Inflammatory macrophage treated with lipopolysaccharide for 1 hour (primary cell): Measurements from ENCODE around the gene NOB1.
"Not testable (repeated sequence)": the region's sequence is repeated elsewhere in the genome, so short reads cannot be mapped to it uniquely, and the experiment has no call there.

Source experiments
- DNase-seq, 2 donors: peaks; one replicate each; pipeline ENCODE4 v3.0.0-alpha.2; 2020 to 2022

The NOB1 gene

DNA sequence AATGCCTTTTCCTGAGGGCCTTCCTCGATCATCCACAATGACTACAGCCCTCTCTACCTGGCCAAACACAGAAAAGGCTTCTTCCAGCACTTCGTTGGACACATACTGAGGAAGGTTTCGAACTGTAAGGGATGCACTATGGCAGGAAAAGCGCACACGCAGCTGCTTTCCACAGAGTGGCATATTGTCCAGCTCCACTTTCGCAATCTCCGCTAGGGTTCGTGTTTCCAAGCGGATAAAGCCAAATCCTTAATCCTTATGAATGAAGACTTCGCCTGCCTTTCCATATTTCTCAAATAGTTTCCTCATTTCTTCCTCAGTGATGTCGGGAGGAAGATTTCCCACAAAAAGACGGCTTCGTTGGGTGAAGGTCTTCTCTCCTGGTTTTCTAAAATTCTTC lies 2.6 kb upstream of the NOB1 start:
- DNase-seq: not testable (repeated sequence)

DNA sequence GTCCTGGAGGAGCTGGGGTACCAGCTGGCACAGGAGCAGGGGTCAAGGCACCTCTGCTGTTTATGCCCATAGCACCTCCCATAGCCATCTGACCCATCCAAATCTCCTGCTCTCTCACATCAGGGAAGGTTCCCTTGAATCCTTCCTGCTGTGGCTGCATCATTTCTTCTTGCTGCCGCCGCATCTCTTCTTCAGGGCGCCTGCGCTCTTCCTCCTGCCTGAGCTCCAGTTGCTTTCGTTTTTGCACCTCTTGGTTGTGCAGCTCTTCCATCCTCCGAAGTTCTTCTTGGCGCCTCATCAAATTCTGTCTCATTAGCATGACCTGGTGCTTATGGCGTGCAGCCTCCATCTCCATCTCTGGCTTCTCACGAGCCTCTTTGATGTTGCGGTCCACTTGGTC lies 2.0 kb upstream of the NOB1 start:
- DNase-seq: no peak

DNA sequence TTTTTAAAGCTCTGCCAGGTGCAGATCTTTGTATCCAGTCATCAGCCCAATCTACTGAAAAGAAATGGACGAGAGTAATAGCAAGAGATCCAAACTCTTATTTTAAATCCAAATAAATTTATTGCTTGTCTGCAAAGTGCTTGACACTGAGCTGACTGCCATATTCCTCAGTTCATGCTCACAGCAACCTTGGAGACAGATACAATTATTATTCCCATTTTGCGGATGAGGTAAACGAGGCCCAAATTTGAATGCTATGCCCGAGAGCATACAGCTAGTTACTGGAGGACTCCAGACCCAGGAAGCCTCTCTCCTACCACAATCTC lies 620 bp downstream of the NOB1 start:
- DNase-seq: no peak

DNA sequence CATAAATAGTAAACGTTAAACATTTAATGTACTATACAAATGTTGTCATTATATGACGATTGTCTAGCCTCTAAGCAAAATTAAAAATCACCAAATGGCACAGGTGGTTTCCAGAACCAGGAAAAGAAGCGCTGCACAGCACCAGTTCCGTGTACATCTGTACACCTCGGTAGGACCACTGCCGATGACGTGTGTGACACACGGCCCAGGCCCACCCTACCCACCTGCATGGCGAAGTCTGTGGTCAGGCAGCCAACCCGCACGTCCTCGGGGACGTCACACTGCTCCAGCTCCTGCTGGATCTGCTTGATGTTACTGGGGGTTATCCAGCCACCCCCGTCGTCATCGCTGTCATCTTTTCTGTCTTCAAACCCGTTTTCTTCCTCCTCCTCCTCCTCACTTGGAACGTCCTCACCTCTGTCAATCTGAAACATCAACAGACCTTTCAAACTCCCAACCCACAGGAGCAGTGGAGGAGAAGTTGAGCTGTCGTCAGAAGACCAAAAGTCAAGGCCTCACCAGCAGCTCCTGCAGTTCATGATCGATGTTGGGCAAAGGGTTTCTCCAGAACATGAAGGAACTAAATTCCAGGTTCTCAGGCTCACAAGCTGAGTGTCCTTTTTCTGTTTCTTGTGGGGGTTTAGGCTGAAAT lies 5.9 kb downstream of the NOB1 start:
- DNase-seq: no peak

DNA sequence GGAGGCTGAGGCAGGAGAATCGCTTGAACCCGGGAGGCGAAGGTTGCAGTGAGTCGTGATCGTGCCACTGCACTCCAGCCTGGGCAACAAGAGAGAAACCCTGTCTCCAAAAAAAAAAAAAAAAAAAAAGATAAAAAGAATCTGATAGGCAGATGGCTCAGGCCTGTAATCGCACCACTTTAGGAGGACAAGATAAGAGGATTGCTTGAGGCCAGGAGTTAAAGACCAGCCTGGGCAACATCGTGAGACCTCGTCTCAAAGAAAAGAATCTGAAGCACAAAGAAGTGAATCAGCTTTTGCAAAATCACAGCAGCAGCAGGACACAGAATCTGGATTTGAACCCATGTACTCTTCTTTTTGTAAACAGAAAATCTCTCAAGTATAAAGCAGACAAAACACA lies 7.6 kb downstream of the NOB1 start:
- no peak for DNase-seq

DNA sequence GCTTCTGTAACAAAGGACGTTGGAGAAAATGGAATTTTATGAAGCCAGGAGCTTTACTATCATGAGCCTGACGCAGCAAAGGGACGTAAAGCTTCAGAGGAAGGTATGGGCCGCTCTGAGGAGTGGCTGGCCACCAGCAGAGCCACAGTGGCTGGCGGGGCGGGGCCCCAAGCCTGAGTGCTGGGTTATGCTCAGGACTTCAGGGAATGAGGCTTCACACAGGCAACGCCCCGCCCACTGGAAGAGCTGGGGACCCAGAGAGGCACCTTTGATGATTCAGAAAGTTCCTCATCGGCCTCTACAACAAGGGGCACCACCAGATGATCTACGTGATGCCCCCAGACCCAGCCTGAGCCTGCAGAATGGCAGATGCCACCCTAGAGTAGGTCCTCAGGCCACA lies 8.8 kb downstream of the NOB1 start:
- DNase-seq: no peak

DNA sequence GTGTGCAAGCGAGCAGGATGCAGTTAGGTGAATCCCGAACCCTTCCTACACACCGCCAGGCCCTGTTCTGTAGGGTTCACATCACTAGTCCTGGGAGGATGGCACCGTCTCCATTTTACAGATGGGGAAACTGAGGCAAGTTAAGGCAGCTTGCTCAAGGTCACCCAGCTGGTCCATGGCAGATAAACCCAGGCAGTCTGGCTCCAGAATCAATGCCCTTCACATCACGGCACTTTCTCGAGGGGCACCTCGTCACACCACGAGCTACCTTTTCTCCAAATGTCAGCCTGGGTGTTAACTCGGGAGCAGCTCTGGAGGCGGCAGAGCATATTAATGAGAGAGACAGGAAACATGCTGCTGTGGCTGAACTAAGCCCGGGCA lies 9.5 kb downstream of the NOB1 start:
- DNase-seq: no peak

DNA sequence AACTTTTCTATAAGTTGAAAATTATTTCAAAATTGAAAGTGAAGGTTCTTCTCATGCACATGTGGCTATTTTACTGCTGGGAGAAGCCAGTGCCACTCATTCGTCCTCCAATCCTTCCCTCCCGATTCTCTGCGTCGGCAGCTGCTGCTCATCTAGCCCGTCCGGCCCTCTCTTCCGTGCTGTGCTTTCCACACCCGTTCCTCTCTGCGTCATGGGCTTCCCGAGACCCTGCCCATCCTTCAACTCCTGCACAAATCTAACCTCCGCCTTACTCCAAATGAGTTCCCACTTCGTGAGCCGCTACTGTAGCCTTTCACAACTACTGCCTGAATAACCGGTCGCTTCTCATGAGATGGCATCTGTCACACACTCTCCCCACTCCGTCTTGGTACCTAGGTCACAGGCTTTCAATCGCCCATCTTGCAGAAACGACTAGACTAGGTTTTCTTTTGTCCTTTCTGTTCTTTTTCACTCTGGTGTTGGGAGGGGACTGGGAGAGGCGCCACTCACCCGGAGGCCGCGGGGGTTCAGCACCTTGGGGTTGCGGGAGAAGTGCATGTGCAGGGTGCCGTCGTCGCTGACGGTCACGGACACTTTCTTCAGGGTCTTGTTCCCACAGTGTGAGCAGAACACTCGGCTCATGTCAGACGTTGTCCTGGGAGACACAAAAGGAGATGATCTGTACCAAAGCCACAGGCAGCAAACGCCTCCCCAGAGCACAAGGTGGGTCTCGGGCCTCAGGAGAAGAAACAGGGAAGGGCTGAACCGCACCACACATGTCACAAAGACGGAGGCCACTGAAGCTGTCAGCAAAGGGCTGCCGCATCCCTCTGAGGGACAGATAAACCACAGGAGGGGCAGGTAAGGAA lies 10.1 kb downstream of the NOB1 start:
- DNase-seq: no peak

DNA sequence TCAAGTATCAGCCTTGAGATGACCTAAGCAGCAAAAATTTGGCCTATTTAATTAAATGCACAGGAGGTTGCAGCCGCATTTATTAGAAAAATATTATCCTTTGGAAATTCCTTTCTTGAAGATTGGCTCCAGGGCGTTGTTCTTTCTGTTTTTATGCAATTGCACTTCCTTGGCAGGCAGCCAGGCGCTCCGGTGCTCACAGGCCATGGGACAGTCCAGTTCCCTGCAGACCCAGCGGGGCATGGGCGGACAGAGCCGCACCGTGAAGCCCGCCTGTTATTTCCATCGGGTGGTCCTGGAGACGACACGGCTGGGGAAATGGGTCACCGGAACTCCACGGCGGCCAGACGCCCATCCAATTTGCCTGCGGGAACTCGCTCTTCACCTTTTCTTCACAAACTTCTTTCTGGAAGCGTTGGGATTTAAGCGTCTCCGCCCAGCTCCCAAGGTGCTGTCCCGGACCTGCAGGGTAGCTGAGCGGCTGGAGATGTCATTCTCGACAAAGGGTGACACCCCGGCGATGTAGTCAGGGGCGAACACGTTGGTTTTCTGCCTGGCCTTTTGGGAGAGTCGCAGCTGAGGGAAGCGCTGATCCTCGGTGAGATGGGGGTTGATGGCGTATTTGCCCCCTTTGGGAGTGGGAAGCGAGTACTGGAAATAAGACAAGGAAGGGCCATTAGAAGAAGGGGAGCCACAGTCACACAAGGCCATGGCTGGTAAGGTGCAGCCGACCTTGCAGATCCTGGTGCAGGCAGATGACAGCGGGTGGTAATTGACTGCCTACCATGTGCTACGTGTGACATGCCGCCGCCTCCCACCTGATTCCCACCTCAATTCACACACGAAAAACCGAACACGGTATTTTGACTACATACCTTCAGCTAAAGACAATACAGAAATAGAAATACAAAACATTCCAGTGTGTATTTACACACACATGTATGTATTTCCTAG lies 12.5 kb downstream of the NOB1 start:
- peak; percentile 16 to 55 for DNase-seq

DNA sequence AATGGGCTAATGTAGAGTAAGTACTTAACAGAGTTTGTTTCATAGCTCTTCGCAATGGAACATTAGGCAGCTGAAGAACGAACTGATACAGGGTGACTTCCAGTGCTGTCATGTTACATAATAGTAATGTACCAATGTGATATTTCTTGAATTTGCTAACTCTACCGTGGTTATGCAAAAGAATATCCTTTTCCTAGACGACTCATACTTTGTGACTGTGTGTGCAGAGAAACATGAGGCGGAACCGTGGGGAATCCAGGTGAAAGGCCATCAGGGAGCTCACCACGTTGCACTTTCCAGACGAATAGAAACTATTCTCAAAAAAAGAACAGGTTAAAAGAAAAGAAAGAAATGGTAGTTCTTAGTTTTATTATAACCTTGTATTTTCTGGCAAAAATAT lies 13.2 kb downstream of the NOB1 start:
- DNase-seq: peak; percentile 52

DNA sequence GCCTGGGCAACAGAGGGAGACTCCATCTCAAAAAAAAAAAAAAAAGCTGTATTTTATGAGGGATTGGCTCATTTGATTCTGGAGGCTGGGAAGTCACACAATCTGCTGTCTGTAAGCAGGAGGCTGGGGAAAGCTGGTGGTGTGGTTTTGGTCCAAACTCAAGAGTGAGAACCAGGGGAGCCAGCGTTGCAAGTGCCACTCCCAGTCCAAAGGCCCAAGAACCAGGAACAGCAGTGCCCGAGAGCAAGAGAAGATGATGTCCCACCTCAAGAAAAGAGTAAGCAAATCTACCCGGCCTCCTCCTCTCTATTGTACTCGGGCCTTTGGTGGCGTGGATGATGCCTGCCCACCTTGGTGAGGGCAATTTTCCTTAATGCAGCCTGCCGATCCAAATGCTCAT lies 22.6 kb downstream of the NOB1 start:
- no peak for DNase-seq

DNA sequence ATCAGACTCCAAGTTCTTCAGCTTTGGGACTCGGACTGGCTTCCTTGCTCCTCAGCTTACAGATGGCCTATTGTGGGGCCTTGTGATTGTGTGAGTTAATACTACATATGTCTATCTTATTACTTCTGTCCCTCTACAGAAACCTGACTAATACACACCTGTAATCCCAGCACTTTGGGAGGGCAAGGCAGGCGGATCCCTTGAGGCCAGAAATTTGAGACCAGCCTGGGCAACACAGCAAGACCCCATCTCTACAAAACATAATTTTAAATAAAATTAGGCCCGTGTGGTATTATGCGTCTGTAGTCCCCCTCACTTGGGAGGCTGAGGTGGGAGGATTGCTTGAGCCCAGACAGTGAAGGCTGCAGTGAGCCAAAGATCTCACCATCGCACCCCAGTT lies 23.4 kb downstream of the NOB1 start:
- not testable (repeated sequence) for DNase-seq

DNA sequence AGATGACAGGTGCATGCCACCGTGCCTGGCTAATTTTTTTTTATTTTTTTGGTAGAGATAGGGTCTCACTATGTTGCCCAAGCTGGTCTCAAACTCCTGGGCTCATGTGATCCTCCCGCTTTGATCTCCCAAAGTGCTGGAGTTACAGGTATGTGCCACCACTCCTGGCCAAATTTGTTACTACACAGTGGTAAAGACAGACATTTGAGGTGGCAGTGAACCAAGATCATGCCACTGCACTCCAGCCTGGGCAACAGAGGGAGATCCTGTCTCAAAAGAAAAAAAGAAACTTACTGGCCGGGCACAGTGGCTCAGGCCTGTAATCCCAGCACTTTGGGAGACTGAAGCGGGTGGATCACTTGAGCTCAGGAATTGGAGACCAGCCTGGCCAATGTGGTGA lies 25.7 kb downstream of the NOB1 start:
- not testable (repeated sequence) for DNase-seq

DNA sequence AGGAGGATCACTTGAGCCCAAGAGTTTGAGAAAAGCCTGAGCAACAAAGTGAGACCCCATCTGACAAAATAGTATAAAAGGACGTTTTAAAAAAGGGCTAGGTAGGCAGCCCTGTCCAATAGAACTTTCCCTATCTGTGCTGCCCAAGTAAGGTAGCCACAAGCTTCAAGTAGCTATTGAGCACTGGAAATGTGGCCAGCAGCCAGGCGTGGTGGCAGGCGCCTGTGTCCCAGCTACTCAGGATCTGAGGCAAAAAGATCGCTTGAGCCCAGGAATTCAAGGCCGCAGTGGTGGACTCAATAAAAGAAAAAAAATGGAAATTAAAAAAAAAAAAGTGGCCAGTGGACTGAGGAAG lies 26.8 kb downstream of the NOB1 start:
- no peak for DNase-seq

DNA sequence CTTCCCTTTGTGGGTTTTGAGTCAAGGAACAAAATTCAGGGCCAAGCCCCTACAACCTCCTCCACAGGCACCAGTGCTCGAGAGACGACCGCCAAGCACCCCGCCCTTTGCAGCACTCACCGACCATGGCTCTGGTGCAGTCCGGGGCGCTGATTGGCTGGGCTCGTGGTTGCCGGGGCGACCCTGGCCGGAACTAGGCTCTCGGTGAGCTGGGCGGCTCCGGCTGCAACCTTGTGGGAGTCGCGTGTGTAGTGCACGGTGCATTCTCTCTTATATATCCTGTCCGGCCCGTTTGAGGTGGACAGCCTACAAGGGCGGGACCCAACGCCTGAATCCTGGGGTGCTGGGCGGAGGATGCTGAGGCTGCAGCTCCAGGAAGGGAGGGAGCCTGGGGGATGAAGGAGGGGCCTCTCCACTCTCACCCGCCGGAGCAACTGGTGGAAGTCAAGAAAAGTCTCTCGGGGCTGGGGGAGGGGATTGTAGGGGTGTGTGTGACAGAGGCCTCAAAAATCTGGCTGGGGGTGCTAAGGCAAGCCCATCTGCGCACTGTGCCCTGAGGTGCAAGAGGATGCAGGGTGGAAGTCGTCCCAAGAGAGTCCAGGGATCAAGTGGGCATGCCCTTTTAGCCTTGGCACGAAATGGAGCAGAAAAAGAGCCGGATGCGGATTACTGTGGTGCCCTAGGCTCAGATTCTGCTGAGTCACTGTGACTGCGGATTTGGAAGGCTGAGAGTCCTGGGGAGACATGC lies 28.2 kb downstream of the NOB1 start, which contains the start of gene NQO1:
TSS of gene NQO1 (minus strand) at position 248 of the 748 bp plus-strand sequence. CDS start at position 127, 121 bp downstream.
- peak; percentile 85 to 87 for DNase-seq

DNA sequence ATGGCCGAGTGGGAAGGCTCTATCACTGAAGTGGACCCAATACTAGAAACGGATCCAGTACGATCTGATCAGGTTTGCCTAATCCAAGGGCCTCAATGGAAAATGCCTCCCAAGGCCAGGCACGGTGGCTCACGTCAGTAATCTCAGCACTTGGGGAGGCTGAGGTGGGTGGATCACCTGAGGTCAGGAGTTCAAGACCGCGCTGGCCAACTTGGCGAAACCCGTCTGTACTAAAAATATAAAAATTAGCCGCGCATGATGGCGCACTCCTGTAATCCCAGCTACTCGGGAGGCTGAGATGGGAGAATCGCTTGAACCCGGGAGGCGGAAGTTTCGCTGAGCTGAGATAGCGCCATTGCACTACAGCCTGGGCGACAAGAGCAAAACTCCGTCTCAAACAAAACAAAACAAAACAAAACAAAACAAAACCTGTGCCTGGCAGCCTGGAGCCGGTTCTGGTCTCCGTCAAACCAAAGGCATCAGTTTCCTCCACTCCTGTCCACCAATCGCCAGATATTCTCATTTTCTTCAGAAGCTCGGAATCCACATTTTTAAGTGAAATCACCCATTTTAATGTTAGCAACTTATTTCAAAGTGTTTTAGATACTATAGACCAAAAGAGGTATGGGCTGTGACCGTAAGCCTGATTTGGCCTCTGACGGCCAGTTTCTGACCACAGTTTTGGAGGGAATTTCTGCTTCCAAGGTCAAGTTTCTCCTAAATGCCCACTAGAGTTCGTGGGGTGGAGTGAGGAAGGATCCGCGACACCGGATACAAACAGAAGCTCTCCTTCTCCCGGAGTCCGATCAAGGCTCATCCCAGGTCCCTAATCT lies 29.0 kb downstream of the NOB1 start:
- peak in 1 of 2 donors; percentile 3 for DNase-seq

DNA sequence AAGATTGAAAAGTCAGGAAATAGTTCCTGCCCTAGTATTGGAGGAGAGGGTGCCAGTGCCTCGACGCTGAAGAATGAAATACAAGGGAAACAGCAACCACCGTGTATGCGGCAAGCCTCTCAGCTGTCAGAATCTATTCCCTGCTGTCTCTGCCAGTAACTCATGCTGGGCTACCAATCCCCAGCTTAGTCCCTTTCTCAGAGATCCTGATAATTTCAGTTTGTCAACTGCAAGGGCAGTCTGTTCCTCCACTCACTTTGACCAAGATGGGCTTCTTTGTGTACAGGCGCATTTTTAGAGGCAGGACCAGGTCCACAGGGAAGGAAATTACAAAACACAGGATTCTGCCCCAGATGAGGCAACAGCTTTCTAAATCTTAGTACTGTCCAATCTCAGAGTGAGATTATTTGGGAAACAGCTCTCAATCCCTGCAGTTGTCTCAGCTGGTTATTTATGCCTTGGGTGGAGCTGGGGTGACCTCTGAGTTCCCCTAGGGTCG lies 29.7 kb downstream of the NOB1 start:
- DNase-seq: peak; percentile 55 to 64

DNA sequence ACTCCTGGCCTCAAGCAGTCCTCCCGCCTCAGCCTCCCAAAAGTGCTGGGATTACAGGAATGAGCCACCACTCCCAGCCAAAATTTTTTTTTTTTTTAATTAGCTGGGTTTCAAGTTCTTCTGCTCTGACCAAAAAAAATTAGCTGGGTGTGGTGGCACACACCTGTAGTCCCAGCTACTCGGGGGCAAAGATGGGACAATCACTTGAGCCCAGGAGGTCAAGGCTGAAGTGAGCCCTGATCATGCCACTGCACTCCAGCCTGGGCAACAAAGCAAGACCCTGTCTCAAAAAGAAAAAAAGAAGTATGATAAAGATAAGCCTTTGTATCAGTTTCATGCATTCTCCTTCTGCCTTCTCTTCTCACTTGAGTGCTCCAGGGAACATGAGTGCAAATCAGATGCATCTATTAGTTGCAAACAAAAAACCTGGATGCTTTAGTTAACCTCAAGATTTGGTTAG lies 30.3 kb downstream of the NOB1 start:
- DNase-seq: no peak

DNA sequence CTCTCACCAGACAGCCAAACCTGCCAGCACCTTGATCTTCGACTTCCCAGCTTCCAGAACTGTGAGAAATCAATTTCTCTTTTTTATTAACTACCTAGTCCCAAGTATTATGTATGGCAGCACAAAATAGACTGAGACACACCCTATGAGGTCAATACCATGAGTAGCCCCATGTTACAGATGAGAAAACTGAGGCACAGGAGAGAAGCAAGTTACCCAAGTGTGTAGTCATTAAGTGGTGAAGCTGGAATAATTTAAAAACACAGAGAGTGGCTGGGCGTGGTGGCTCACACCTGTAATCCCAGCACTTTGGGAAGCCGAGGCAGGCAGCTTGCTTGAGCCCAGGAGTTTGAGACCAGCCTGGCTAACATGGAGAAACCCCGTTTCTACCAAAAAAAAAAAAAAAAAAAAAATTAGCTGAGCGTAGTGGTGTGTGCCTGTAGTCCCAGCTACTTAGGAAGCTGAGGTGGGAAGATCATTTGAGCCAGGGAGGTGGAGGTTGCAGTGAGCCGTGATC lies 33.2 kb downstream of the NOB1 start:
- no peak for DNase-seq

DNA sequence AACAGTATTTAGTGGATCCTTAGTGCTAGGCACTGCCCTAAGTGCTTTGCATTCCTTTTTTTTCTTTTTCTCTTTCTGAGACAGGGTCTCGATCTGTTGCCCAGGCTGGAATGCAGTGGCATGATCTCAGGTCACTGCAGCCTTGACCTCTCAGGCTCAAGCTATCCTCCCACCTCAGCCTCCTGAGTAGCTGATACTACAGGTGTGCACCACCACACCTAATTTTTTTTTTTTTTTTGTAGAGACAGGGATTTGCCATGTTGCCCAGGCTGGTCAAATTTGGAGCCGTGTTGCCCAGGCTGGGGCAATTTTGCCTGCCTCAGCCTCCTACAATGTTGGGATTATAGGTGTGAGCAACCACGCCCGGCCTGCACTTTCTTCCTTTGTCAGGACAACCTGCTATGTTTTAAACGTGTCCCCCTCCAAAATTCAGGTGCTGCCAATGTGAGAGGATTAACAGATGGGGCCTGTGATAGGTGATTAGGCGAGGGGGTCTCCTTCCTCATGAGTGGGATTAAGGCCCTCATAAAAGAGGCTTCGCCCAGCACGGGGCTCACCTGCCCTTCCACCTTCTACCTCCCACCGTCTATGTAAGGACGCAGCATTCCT lies 33.8 kb downstream of the NOB1 start:
- DNase-seq: no peak
